Endodermal cell (in vitro differentiated cells): ENCODE measurements around the gene TSPAN11. TPM values are rescaled to one million over a fixed set of nuclear protein-coding genes. Genes with fewer than 3 reads are reported as not detected.

Experiments used
- DNase-seq: peaks from one replicate; pipeline ENCODE4 v3.0.0-alpha.2; 2017
- H3K27ac ChIP-seq: 2 replicates; pipeline ENCODE4 v1.5.1; 2013; ENCODE audit warnings: mild to moderate bottlenecking, low read depth, low read length, moderate library complexity
- H3K27me3 ChIP-seq: 2 replicates; pipeline ENCODE4 v1.6.1; 2013; ENCODE audit warnings: mild to moderate bottlenecking, low read length, moderate library complexity; ENCODE audit not compliant: insufficient read depth, control insufficient read depth, poor library complexity, severe bottlenecking
- H3K36me3 ChIP-seq: 2 replicates; pipeline ENCODE4 v1.7.0; 2013; ENCODE audit warnings: mild to moderate bottlenecking, low read length, moderate library complexity; ENCODE audit not compliant: control insufficient read depth, insufficient read depth
- H3K4me1 ChIP-seq: one replicate; pipeline ENCODE4 v1.7.0; 2013; ENCODE audit warnings: low read length; ENCODE audit not compliant: control insufficient read depth, insufficient read depth
- H3K4me3 ChIP-seq: 2 replicates; pipeline ENCODE4 v1.5.1; 2013; ENCODE audit warnings: mild to moderate bottlenecking, low read length, moderate library complexity
- H3K9ac ChIP-seq: 2 replicates; pipeline ENCODE4 v1.6.1; 2013; ENCODE audit warnings: mild to moderate bottlenecking, low read length, moderate library complexity; ENCODE audit not compliant: poor library complexity, severe bottlenecking; ENCODE audit errors: extremely low read depth
- H3K9me3 ChIP-seq: 2 replicates; pipeline ENCODE4 v1.6.1; 2013; ENCODE audit warnings: mild to moderate bottlenecking, low read length, moderate library complexity; ENCODE audit not compliant: control insufficient read depth
- H3K27ac Mint-ChIP-seq: 2 replicates; pipeline ENCODE4 v1.8.0; 2020; ENCODE audit warnings: mixed read lengths
- H3K27me3 Mint-ChIP-seq: 2 replicates; pipeline ENCODE4 v1.8.0; 2021; ENCODE audit warnings: mild to moderate bottlenecking, mixed read lengths; ENCODE audit not compliant: insufficient read depth
- H3K36me3 Mint-ChIP-seq: 2 replicates; pipeline ENCODE4 v1.8.0; 2020; ENCODE audit warnings: low read depth, mixed read lengths
- H3K4me1 Mint-ChIP-seq: 2 replicates; pipeline ENCODE4 v1.8.0; 2020; ENCODE audit warnings: mixed read lengths
- H3K4me3 Mint-ChIP-seq: 2 replicates; pipeline ENCODE4 v1.8.0; 2020; ENCODE audit warnings: mild to moderate bottlenecking, moderate library complexity, mixed read lengths
- H3K9me3 Mint-ChIP-seq: 2 replicates; pipeline ENCODE4 v1.8.0; 2020; ENCODE audit warnings: mild to moderate bottlenecking, mixed read lengths
- WGBS, 2 experiments: methylation state at CpG; one replicate each; pipeline versions ENCODE4 v1.1.5 to v1.1.7; 2013; ENCODE audit warnings: missing lambda C conversion rate in 2 of 2, mixed read lengths in 1 of 2; ENCODE audit not compliant: insufficient coverage in 1 of 2, insufficient read length in 1 of 2; 5-methylcytosine and 5-hydroxymethylcytosine counted together
- total RNA-seq, 2 donors: library from RNA; stranded (reverse); fragmentation: NEBNext Ultra II Directional in 1 of 2; extraction: Animal tissue kit (Norgen Biotek cat#: 25700) in 1 of 2; gene quantifications; 2 replicates in 1 of 2; 3 replicates in 1 of 2; pipeline ENCODE4 v1.2.1, GENCODE V29; 2021
- TF ChIP-seq, protein P1 (sequence below): fragments of 200-600 bp; sonication (generic); conservative IDR thresholded peaks from 2 replicates; pipeline ENCODE4 v1.5.0; 2021; ENCODE audit warnings: antibody characterized with exemption, mild to moderate bottlenecking

TSPAN11 gene
- total RNA-seq, 2 donors from 2014 or later = 0.20 to 3.6 TPM

DNA sequence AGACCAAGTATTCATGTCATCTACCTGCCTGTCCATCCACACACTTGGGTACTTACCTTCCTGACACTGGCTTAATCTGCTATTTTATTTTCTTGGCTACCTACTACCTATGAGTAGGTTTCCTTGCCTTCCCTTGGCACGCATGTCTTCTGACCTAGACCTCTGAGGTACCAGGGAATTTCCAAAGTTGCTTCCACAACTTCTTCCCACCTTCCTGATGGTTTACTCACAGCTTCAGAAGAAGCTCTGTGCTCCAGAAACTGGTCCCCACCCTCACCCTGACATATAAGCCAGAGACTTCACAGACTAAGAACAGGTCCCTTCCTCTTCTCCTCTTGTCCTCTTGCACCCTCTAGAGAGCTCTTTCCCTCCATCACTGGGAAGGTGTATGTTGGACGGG, 111.4 kb downstream of the TSPAN11 start:
- TF ChIP-seq, protein P1, sequence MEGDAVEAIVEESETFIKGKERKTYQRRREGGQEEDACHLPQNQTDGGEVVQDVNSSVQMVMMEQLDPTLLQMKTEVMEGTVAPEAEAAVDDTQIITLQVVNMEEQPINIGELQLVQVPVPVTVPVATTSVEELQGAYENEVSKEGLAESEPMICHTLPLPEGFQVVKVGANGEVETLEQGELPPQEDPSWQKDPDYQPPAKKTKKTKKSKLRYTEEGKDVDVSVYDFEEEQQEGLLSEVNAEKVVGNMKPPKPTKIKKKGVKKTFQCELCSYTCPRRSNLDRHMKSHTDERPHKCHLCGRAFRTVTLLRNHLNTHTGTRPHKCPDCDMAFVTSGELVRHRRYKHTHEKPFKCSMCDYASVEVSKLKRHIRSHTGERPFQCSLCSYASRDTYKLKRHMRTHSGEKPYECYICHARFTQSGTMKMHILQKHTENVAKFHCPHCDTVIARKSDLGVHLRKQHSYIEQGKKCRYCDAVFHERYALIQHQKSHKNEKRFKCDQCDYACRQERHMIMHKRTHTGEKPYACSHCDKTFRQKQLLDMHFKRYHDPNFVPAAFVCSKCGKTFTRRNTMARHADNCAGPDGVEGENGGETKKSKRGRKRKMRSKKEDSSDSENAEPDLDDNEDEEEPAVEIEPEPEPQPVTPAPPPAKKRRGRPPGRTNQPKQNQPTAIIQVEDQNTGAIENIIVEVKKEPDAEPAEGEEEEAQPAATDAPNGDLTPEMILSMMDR = peak; percentile 45
- DNase-seq = no peak
- Histone ChIP-seq H3K36me3 (no peaks in the 10 kb centered on the region), H3K9ac (no peak overlapping the region), H3K4me3 (no peak overlapping the region), H3K27ac (no peak overlapping the region), H3K4me1 (no peaks in the 10 kb centered on the region), H3K9me3 (no peaks in the 10 kb centered on the region), H3K27me3 (no peaks in the 10 kb centered on the region)
- Mint-ChIP-seq H3K9me3 (no peaks in the 10 kb centered on the region), H3K4me1 (peaks cover 8% of the 10 kb centered on the region), H3K27me3 (peaks cover 10% of the 10 kb centered on the region), H3K27ac (no peak overlapping the region), H3K4me3 (no peak overlapping the region), H3K36me3 (no peaks in the 10 kb centered on the region)
- WGBS, 2 experiments = 99 to 100% methylated on average over 1 to 2 of the region's 2 CpGs

DNA sequence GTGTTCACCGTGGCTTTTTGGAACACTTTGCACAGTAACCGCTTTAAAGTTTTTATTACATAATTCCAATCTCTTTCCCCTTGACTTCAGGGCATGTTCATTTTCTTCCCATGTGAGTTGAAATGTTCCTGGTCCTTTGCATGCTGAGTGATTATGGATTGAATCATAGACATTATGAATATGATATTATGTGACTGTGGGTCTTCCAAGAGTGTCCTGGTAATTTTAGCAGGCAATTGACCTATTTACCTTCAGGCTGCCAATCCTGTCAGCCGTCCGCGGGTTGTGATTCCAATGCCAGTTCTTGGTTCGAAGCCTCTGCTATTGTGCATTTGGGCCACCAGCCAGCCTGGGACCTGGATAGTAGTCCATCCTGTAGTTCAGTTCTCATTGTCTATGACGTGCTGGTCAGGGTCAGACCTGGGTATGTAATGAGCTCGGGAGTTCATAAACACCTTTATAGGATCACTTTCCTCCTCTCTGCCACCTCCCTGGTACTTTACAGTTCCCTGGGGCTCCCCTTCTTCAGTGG, 114.6 kb downstream of the TSPAN11 start:
- TF ChIP-seq, protein P1 = no peak
- no peaks in the 10 kb centered on the region for H3K9me3 Mint-ChIP-seq
- peaks cover 3% of the 10 kb centered on the region for H3K4me1 Mint-ChIP-seq
- H3K27me3 Mint-ChIP-seq = peaks cover 16% of the 10 kb centered on the region
- H3K4me1 ChIP-seq = no peaks in the 10 kb centered on the region
- no peaks in the 10 kb centered on the region for H3K36me3 Mint-ChIP-seq
- 85 to 94% methylated on average over 6 to 8 of the region's 8 CpGs for WGBS, 2 experiments
- DNase-seq = no peak
- H3K4me3 Mint-ChIP-seq = no peak overlapping the region
- H3K36me3 ChIP-seq = no peaks in the 10 kb centered on the region
- no peak overlapping the region for H3K27ac Mint-ChIP-seq
- H3K27me3 ChIP-seq = no peaks in the 10 kb centered on the region
- no peaks in the 10 kb centered on the region for H3K9me3 ChIP-seq
- H3K9ac ChIP-seq = no peak overlapping the region
- no peak overlapping the region for H3K27ac ChIP-seq
- no peak overlapping the region for H3K4me3 ChIP-seq

Other genes starting within 250 kb of the TSPAN11 start
- gene IPO8, start 230.9 kb upstream of the TSPAN11 start, total RNA-seq = 10 to 100 TPM; 39.4 to 80.0 TPM
- 100 to 1,000 TPM in 1 of 2 donors, 10 to 100 TPM in 1; 62.2 to 103 TPM for gene CAPRIN2, start 171.8 kb upstream of the TSPAN11 start, total RNA-seq
- 100 to 1,000 TPM; 136 to 298 TPM for gene DDX11, start 147.1 kb downstream of the TSPAN11 start, total RNA-seq